ENCODE data around the gene OR4F6.

DNA sequence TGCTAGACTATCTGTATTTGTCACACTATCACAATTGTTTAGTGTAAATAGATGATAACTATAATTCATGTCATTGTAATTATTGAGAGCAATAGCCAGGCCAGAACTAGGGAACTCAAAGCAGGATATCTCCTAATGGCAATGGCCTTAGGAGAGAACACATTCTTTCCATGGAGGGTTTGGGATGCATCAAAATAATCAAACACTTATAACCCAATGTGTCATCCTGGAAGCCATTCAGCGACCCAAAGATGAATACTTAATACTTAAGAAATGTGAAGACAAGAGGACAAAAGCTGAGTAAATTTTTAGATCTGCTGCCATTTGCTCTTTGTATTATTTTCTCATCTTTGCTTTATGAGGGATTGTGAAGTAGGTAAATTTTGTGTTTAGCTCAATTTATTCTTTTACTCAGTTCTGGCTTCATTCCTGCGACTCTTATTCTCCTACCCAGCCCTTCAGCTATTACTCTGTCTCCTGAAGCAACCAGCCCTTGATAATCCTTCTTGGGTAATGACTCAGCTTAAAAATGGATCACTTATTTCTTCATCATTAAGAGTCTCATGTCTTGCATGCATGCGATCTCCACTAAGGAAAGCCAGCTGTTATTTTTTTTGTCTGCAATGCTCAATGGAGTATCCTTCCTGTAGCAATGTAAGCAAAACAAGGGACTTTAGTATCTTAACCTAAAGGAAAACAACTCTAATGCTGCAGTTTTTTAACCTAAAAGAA is 10.7 kb downstream of the OR4F6 start:
- no peak for TF ChIP-seq POLR2A (IDR thresholded peaks at IDR 0.05)
- TF ChIP-seq, protein P1, sequence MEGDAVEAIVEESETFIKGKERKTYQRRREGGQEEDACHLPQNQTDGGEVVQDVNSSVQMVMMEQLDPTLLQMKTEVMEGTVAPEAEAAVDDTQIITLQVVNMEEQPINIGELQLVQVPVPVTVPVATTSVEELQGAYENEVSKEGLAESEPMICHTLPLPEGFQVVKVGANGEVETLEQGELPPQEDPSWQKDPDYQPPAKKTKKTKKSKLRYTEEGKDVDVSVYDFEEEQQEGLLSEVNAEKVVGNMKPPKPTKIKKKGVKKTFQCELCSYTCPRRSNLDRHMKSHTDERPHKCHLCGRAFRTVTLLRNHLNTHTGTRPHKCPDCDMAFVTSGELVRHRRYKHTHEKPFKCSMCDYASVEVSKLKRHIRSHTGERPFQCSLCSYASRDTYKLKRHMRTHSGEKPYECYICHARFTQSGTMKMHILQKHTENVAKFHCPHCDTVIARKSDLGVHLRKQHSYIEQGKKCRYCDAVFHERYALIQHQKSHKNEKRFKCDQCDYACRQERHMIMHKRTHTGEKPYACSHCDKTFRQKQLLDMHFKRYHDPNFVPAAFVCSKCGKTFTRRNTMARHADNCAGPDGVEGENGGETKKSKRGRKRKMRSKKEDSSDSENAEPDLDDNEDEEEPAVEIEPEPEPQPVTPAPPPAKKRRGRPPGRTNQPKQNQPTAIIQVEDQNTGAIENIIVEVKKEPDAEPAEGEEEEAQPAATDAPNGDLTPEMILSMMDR (IDR thresholded peaks at IDR 0.05): no peak
